ENCODE results near the gene NUFIP1.

Gene NUFIP1

DNA sequence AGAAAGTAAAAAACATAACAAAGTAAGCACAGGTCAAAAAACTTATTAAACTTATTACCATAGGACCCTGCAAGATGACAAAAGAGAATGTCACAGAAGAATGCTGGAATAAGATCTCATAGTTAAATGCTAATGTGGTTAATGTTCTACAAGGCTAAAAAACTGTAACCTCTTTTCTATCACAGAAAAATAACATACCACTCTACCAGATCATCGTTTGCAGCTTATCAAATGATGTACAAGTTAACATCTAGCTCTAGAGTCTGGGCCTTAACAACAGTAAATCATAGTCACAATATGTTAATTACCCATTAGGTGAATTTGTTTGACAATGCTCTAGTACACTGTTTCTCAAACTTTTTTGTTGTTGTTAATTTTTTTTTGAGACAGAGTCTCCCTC is 53.0 kb downstream of the NUFIP1 start:
- TF ChIP-seq TAF1 (IDR thresholded peaks at IDR 0.05; ENCODE audit: borderline replicate concordance, insufficient read depth, low read length) (no peak), POLR2AphosphoS5 (IDR thresholded peaks at IDR 0.05; ENCODE audit: low read depth, low read length) (no peak), FOXP2 (optimal IDR thresholded peaks at IDR 0.05; ENCODE audit: borderline replicate concordance, extremely low read depth, extremely low read length, insufficient read depth) (no peak)

DNA sequence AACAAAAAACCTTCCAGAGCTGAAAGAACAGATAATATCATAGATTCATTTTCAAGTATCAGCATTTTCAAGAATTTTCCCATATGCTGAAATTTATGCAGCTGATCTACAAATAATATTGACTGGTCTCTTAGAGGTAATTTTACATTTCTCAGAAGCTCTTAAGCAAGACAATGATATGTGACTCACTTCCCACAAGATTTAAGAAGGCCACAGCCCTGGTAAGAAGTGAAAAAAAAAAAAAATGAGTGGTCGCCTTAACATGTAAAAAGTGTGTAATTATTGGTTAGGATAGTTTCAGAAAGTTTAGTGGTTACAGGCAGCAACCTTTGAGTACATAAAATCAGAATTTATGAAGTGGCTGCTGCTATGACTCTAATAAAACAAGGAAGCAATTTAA is 54.5 kb downstream of the NUFIP1 start:
- TF ChIP-seq FOXP2 (optimal IDR thresholded peaks at IDR 0.05; ENCODE audit: borderline replicate concordance, extremely low read depth, extremely low read length, insufficient read depth) (no peak), POLR2AphosphoS5 (IDR thresholded peaks at IDR 0.05; ENCODE audit: low read depth, low read length) (no peak), SIN3A (IDR thresholded peaks at IDR 0.05; ENCODE audit: borderline replicate concordance, insufficient read depth, low read length) (no peak)
- TF ChIP-seq, protein P1, sequence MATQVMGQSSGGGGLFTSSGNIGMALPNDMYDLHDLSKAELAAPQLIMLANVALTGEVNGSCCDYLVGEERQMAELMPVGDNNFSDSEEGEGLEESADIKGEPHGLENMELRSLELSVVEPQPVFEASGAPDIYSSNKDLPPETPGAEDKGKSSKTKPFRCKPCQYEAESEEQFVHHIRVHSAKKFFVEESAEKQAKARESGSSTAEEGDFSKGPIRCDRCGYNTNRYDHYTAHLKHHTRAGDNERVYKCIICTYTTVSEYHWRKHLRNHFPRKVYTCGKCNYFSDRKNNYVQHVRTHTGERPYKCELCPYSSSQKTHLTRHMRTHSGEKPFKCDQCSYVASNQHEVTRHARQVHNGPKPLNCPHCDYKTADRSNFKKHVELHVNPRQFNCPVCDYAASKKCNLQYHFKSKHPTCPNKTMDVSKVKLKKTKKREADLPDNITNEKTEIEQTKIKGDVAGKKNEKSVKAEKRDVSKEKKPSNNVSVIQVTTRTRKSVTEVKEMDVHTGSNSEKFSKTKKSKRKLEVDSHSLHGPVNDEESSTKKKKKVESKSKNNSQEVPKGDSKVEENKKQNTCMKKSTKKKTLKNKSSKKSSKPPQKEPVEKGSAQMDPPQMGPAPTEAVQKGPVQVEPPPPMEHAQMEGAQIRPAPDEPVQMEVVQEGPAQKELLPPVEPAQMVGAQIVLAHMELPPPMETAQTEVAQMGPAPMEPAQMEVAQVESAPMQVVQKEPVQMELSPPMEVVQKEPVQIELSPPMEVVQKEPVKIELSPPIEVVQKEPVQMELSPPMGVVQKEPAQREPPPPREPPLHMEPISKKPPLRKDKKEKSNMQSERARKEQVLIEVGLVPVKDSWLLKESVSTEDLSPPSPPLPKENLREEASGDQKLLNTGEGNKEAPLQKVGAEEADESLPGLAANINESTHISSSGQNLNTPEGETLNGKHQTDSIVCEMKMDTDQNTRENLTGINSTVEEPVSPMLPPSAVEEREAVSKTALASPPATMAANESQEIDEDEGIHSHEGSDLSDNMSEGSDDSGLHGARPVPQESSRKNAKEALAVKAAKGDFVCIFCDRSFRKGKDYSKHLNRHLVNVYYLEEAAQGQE (IDR thresholded peaks at IDR 0.05; ENCODE audit: insufficient read depth in 1 of 2, low read depth in 2 of 2, low read length in 2 of 2), result no peak

DNA sequence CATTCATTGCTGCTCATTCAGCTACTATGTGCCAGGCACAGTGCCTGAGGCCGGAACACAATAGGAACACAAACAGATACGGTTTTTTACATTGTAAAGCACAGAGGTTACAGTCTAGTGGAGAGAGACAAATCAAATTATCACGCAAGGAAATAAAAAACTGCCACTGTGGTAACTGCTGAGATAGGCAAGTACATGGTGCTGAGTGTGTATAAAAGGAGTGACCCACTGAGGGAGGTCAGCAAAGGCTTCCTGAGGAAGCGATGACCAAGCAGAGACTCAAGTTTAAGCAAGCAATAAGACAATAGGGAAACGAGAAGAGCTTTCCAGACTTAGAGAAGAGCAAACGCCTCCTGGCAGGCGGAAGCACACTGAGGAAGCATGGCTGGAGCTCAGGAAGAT is 56.4 kb downstream of the NUFIP1 start:
- TF ChIP-seq, protein P1 (IDR thresholded peaks at IDR 0.05; ENCODE audit: insufficient read depth in 1 of 2, low read depth in 2 of 2, low read length in 2 of 2), result 0 out of 4 replicates have a peak, but pooled peaks of 1 of the 2 experiments have one; percentile 30
- TF ChIP-seq FOXP2 (optimal IDR thresholded peaks at IDR 0.05; ENCODE audit: borderline replicate concordance, extremely low read depth, extremely low read length, insufficient read depth) (peak; percentile 7), TAF1 (IDR thresholded peaks at IDR 0.05; ENCODE audit: borderline replicate concordance, insufficient read depth, low read length) (no peak), POLR2AphosphoS5 (IDR thresholded peaks at IDR 0.05; ENCODE audit: low read depth, low read length) (no peak), SIN3A (IDR thresholded peaks at IDR 0.05; ENCODE audit: borderline replicate concordance, insufficient read depth, low read length) (no peak)

DNA sequence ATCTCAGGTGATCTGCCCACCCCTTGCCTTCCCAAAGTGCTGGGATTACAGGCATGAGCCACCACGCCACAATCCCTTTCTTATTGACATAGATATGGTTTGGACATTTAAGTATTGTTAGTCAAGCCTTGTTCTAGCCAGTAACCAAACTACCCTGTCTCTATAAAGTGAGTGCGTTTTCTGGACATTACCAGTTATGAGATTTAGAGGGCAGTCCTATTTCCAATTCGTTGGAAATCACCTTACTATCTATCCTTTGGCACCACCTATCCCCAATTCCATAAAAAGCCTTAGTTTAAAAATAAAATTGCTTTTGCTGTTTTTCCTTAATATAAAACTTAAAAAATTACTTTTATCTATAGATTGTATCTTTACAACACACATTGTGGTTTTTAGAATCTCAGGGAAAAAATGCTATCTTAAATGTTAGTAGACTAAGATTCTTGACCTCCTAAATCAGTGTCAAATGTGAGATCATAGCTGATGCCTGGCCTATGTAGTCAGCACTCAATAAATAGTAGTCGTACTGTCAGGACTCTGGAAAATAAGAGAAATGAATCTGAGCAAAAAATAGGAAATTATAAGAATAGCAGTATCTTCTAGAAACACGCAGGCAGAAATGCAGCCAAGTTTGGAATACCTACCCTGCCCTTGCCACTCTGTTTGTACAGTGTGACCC is 57.0 kb downstream of the NUFIP1 start:
- TF ChIP-seq, protein P1 (IDR thresholded peaks at IDR 0.05; ENCODE audit: insufficient read depth in 1 of 2, low read depth in 2 of 2, low read length in 2 of 2), result no peak
- TF ChIP-seq POLR2AphosphoS5 (IDR thresholded peaks at IDR 0.05; ENCODE audit: low read depth, low read length) (no peak), FOXP2 (optimal IDR thresholded peaks at IDR 0.05; ENCODE audit: borderline replicate concordance, extremely low read depth, extremely low read length, insufficient read depth) (no peak), SIN3A (IDR thresholded peaks at IDR 0.05; ENCODE audit: borderline replicate concordance, insufficient read depth, low read length) (no peak), TAF1 (IDR thresholded peaks at IDR 0.05; ENCODE audit: borderline replicate concordance, insufficient read depth, low read length) (no peak)

DNA sequence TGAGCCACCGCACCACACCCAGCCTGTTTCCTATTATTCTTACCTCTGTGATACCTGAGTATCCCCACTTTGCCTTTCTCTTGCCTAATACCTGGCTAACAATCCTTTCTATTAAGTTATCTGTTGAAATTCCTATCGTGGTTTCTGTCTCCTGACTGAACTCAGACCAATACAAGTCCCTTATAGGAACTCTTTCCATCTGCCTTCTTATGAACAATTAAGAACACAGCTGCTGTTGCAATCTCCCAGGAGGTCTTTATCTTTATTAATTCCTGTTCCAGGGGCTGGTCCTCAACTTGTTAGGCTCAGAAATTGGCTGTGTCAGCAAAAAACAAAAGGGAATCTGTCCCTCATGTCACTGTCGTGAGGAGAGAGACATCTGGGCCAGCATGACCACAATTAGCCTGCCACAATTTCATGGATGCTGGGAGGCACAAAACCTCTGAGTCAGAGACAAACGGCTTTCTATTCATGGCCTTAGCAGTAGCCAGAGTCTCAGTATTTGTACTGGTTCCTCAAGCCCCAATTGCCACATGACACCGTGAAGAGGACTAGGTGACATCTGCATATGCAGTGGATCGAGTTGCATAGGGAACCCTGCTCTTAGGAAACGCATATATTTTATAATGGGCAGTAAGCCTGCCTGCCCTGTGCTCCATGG is 58.2 kb downstream of the NUFIP1 start:
- TF ChIP-seq TAF1 (IDR thresholded peaks at IDR 0.05; ENCODE audit: borderline replicate concordance, insufficient read depth, low read length), result no peak
- no peak for TF ChIP-seq FOXP2 (optimal IDR thresholded peaks at IDR 0.05; ENCODE audit: borderline replicate concordance, extremely low read depth, extremely low read length, insufficient read depth)
- TF ChIP-seq SIN3A (IDR thresholded peaks at IDR 0.05; ENCODE audit: borderline replicate concordance, insufficient read depth, low read length), result no peak
- TF ChIP-seq, protein P1 (IDR thresholded peaks at IDR 0.05; ENCODE audit: insufficient read depth in 1 of 2, low read depth in 2 of 2, low read length in 2 of 2), result no peak
- TF ChIP-seq POLR2AphosphoS5 (IDR thresholded peaks at IDR 0.05; ENCODE audit: low read depth, low read length), result no peak

All from PFSK-1 (cell line).